ENCODE results near the gene AFDN. TPM values are rescaled to one million over a fixed set of nuclear protein-coding genes. Genes with fewer than 3 reads are reported as not detected.

AFDN gene
- total RNA-seq, 1 donor from 2014 or later, result 357 TPM

DNA sequence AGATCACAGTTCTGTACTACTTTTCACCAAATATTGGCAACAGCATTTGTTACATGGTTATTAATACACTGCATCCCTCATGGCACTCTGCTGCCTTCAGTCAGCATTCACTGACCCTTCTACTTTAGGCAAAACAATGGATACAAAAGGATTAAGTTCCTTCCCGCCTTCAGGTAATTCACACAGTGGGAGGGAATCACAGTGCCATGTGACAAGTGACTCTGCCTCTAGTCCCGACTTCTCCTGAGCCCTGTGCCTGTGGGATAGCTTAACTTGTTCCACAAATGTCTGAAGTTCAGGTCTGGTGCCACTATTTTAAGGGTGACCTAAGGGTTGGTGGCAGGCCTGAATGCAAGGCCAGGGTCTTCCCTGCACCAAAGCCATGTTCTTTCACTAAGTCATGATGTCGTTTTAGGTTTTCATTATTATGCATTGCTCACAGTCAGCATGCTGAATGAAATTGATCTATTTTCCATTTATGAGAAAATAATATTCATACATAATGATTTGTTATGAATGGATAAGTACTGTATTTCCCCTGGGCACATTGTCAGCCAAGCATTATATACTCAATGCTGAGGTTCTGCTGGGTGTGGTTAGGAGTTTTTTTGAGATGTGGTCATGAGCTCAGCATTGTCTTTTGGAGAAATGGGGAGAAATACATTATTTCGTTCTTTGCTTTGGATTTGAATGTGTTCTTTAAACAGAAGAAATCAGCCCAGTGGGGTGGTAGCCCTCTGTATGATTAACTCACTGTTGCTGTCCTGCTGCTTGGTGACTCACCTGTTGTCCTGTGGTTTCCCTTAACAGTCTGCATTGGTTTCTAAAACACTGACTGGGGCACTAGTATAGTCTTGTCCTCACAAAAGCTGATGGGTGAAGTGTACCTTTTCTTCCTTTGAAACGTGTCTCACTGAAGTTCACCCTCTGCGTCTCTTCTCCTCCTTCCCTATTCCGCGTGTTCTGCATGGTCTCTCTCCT is 66.4 kb downstream of the AFDN start:
- Mint-ChIP-seq H3K4me1 (no peaks in the 10 kb centered on the region), H3K4me3 (no peak overlapping the region), H3K27me3 (ENCODE audit: insufficient read depth, low read depth) (no peaks in the 10 kb centered on the region), H3K27ac (no peak overlapping the region), H3K36me3 (peaks cover 13% of the 10 kb centered on the region), H3K9me3 (no peaks in the 10 kb centered on the region)
- H3K4me3 ChIP-seq, result no peak overlapping the region
- peak; percentile 75 for DNase-seq (ENCODE audit: low spot score)
- no peak overlapping the region for H2AFZ ChIP-seq (replicated peaks)
- peak overlapping the region; percentile 24 for H3K4me2 ChIP-seq
- H3F3A ChIP-seq (ENCODE audit: low read depth), result peaks cover 33% of the 10 kb centered on the region
- H4K20me1 ChIP-seq (ENCODE audit: low read depth), result peaks cover 35% of the 10 kb centered on the region
- no peaks in the 10 kb centered on the region for H3K27me3 ChIP-seq
- H3K79me2 ChIP-seq (ENCODE audit: low read depth), result peaks cover 46% of the 10 kb centered on the region
- no peaks in the 10 kb centered on the region for H3K9me3 ChIP-seq (ENCODE audit: low read depth)
- TF ChIP-seq, protein P1, sequence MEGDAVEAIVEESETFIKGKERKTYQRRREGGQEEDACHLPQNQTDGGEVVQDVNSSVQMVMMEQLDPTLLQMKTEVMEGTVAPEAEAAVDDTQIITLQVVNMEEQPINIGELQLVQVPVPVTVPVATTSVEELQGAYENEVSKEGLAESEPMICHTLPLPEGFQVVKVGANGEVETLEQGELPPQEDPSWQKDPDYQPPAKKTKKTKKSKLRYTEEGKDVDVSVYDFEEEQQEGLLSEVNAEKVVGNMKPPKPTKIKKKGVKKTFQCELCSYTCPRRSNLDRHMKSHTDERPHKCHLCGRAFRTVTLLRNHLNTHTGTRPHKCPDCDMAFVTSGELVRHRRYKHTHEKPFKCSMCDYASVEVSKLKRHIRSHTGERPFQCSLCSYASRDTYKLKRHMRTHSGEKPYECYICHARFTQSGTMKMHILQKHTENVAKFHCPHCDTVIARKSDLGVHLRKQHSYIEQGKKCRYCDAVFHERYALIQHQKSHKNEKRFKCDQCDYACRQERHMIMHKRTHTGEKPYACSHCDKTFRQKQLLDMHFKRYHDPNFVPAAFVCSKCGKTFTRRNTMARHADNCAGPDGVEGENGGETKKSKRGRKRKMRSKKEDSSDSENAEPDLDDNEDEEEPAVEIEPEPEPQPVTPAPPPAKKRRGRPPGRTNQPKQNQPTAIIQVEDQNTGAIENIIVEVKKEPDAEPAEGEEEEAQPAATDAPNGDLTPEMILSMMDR (IDR thresholded peaks at IDR 0.05), result no peak
- no peak for TF ChIP-seq EZH2 (IDR thresholded peaks at IDR 0.05)
- TF ChIP-seq EZH2phosphoT487 (IDR thresholded peaks at IDR 0.05), result no peak
- no peak overlapping the region for H3K27ac ChIP-seq
- peaks cover 20% of the 10 kb centered on the region for H3K4me1 ChIP-seq
- H3K36me3 ChIP-seq, result peaks cover 33% of the 10 kb centered on the region
- H3K9ac ChIP-seq, result no peak overlapping the region

DNA sequence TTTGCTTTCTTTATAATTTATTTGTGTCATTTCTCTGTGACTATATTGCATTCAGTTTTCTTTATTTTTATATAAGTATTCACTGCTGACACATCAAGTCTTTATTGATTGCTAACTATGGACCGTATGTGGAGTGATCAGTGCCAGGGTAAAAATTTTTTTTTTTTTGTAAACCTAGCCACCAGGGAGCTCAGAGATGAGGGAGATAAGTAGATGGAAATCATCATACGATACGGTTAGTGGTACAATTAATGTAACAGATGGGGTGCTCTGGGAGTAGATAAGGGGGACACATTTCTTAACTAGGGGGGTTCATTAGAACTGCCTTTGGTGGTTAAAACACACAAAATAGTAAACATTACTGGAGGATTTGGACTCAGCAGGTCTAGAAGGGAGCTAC is 68.3 kb downstream of the AFDN start:
- peaks cover 14% of the 10 kb centered on the region for H3K36me3 Mint-ChIP-seq
- H3K36me3 ChIP-seq, result peaks cover 21% of the 10 kb centered on the region
- peaks cover 32% of the 10 kb centered on the region for H4K20me1 ChIP-seq (ENCODE audit: low read depth)
- H3K9me3 Mint-ChIP-seq, result no peaks in the 10 kb centered on the region
- TF ChIP-seq, protein P1 (IDR thresholded peaks at IDR 0.05), result no peak
- TF ChIP-seq EZH2phosphoT487 (IDR thresholded peaks at IDR 0.05) (no peak), EZH2 (IDR thresholded peaks at IDR 0.05) (no peak)
- H3K4me1 ChIP-seq, result peaks cover 20% of the 10 kb centered on the region
- no peak overlapping the region for H2AFZ ChIP-seq (replicated peaks)
- peaks cover 20% of the 10 kb centered on the region for H3F3A ChIP-seq (ENCODE audit: low read depth)
- no peaks in the 10 kb centered on the region for H3K27me3 Mint-ChIP-seq (ENCODE audit: insufficient read depth, low read depth)
- H3K79me2 ChIP-seq (ENCODE audit: low read depth), result peaks cover 44% of the 10 kb centered on the region
- no peak overlapping the region for H3K4me3 ChIP-seq
- no peak for DNase-seq (ENCODE audit: low spot score)
- H3K9ac ChIP-seq, result no peak overlapping the region
- H3K27ac ChIP-seq, result no peak overlapping the region
- H3K27ac Mint-ChIP-seq, result no peak overlapping the region
- no peaks in the 10 kb centered on the region for H3K4me1 Mint-ChIP-seq
- H3K4me3 Mint-ChIP-seq, result no peak overlapping the region
- no peaks in the 10 kb centered on the region for H3K9me3 ChIP-seq (ENCODE audit: low read depth)
- no peaks in the 10 kb centered on the region for H3K27me3 ChIP-seq
- no peak overlapping the region for H3K4me2 ChIP-seq

- no peak overlapping the region for H3K27ac Mint-ChIP-seq
- peaks cover 5% of the 10 kb centered on the region for H3K4me1 Mint-ChIP-seq
- no peak overlapping the region for H3K4me2 ChIP-seq
- no peak overlapping the region for H3K4me3 Mint-ChIP-seq
- H3K4me1 ChIP-seq, result peaks cover 18% of the 10 kb centered on the region
- H3K9me3 ChIP-seq (ENCODE audit: low read depth), result no peaks in the 10 kb centered on the region
- no peak overlapping the region for H3K4me3 ChIP-seq
- peaks cover 25% of the 10 kb centered on the region for H4K20me1 ChIP-seq (ENCODE audit: low read depth)
- DNase-seq (ENCODE audit: low spot score), result no peak
- no peaks in the 10 kb centered on the region for H3K27me3 Mint-ChIP-seq (ENCODE audit: insufficient read depth, low read depth)
- no peak for TF ChIP-seq EZH2 (IDR thresholded peaks at IDR 0.05)
- TF ChIP-seq, protein P1 (IDR thresholded peaks at IDR 0.05), result no peak
- TF ChIP-seq EZH2phosphoT487 (IDR thresholded peaks at IDR 0.05), result no peak
- H3K79me2 ChIP-seq (ENCODE audit: low read depth), result peaks cover 47% of the 10 kb centered on the region
- H3K9me3 Mint-ChIP-seq, result no peaks in the 10 kb centered on the region
- H3K27me3 ChIP-seq, result no peaks in the 10 kb centered on the region
- no peak overlapping the region for H3K27ac ChIP-seq
- H3K36me3 Mint-ChIP-seq, result peaks cover 11% of the 10 kb centered on the region
- no peak overlapping the region for H2AFZ ChIP-seq (replicated peaks)
- H3K36me3 ChIP-seq, result peaks cover 16% of the 10 kb centered on the region
- H3F3A ChIP-seq (ENCODE audit: low read depth), result peaks cover 10% of the 10 kb centered on the region
- no peak overlapping the region for H3K9ac ChIP-seq
Observed at GRCh38 chr6:167896648-167897047, 69.9 kb downstream of the AFDN start.

Measured in neural progenitor cell (in vitro differentiated cells).